ENCODE measurements around the gene AGPS.

DNA sequence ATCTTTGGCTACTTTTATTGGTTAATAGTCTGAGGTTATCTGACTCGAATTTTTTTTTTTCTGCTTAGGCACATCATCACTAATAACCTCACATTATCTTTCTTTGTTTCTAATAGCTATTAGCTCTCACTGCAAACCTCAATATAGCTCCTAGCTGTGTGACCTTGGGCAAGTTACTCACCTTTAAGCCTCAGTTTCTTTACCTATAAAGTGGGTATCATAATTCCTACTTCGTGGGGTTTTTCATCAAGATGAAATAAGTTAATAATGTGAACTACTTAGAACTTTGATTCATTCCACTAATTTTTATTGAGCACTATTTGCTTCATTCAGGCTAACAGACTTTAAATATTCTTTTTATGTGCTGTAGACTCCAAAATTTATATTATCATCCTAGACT, 55.5 kb downstream of the AGPS start:
- TF ChIP-seq POLR2AphosphoS5 (IDR thresholded peaks at IDR 0.05; ENCODE audit: borderline replicate concordance, low read depth, low read length) = no peak
- no peak for TF ChIP-seq EZH2 (IDR thresholded peaks at IDR 0.05)
- no peak for TF ChIP-seq FOXP2 (optimal IDR thresholded peaks at IDR 0.05; ENCODE audit: control extremely low read depth, extremely low read length, insufficient read depth)
